SK-N-SH treated with all-trans-retinoic acid at 6 μM for 48 hours (cell line): ENCODE results near the gene DTD1.

Source experiments
- ATAC-seq: fragments of 200-7000 bp; cut with Tn5 transposase; 3 replicates; pipeline ENCODE4 v1.9.1; 2020; ENCODE audit warnings: mild to moderate bottlenecking, moderate library complexity
- ARNTL ChIP-seq: fragments of 450-650 bp; formaldehyde crosslinking; IDR thresholded peaks from 2 replicates; pipeline ENCODE4 v1.5.0; 2020; ENCODE audit warnings: low read depth, mild to moderate bottlenecking, moderate library complexity, borderline replicate concordance
- BACH2 ChIP-seq: fragments of 250-450 bp; sonication (Bioruptor Pico); IDR thresholded peaks from 2 replicates; pipeline ENCODE4 v1.9.0; 2021; ENCODE audit warnings: mild to moderate bottlenecking, borderline replicate concordance
- CSDC2 ChIP-seq: fragments of 250-450 bp; sonication (Bioruptor Pico); IDR thresholded peaks from 2 replicates; pipeline ENCODE4 v1.5.0; 2020; ENCODE audit warnings: mild to moderate bottlenecking, moderate library complexity
- ESRRG ChIP-seq: fragments of 250-450 bp; sonication (Bioruptor Pico); IDR thresholded peaks from 2 replicates; pipeline ENCODE4 v1.6.1; 2021; ENCODE audit warnings: mild to moderate bottlenecking
- GLIS3 ChIP-seq: fragments of 250-450 bp; sonication (Bioruptor Pico); IDR thresholded peaks from 2 replicates; pipeline ENCODE4 v1.5.0; 2020; ENCODE audit warnings: mild to moderate bottlenecking, moderate library complexity
- ISL1 ChIP-seq: fragments of 250-450 bp; sonication (Bioruptor Pico); IDR thresholded peaks from 2 replicates; pipeline ENCODE4 v2.1.2; 2022; ENCODE audit warnings: mild to moderate bottlenecking, moderate library complexity
- OSR1 ChIP-seq: fragments of 250-450 bp; sonication (Bioruptor Pico); IDR thresholded peaks from 2 replicates; pipeline ENCODE4 v1.8.0; 2022; ENCODE audit warnings: moderate library complexity, mild to moderate bottlenecking, inconsistent platforms
- PPARA ChIP-seq: fragments of 250-450 bp; sonication (Bioruptor Pico); IDR thresholded peaks from 2 replicates; pipeline ENCODE4 v1.5.0; 2020; ENCODE audit warnings: mild to moderate bottlenecking, borderline replicate concordance
- RARB ChIP-seq: fragments of 250-450 bp; sonication (Bioruptor Pico); IDR thresholded peaks from 2 replicates; pipeline ENCODE4 v1.8.0; 2021; ENCODE audit warnings: mild to moderate bottlenecking, moderate library complexity
- SNAI2 ChIP-seq: fragments of 250-450 bp; sonication (Bioruptor Pico); IDR thresholded peaks from 2 replicates; pipeline ENCODE4 v1.5.0; 2020; ENCODE audit warnings: mild to moderate bottlenecking, moderate library complexity
- TCF4 ChIP-seq: fragments of 250-450 bp; sonication (Bioruptor Pico); IDR thresholded peaks from 2 replicates; pipeline ENCODE4 v1.8.0; 2021; ENCODE audit warnings: mild to moderate bottlenecking, moderate library complexity, borderline replicate concordance
- ZC3H10 ChIP-seq: fragments of 250-450 bp; sonication (Bioruptor Pico); IDR thresholded peaks from 2 replicates; pipeline ENCODE4 v1.5.1; 2021; ENCODE audit warnings: mild to moderate bottlenecking, moderate library complexity
- ZFP3 ChIP-seq: fragments of 250-450 bp; sonication (Bioruptor Pico); IDR thresholded peaks from 2 replicates; pipeline ENCODE4 v1.5.0; 2020; ENCODE audit warnings: mild to moderate bottlenecking, moderate library complexity
- ZFP30 ChIP-seq: fragments of 450-650 bp; formaldehyde crosslinking; IDR thresholded peaks from 2 replicates; pipeline ENCODE4 v1.5.0; 2022; ENCODE audit warnings: mild to moderate bottlenecking, moderate library complexity
- ZNF565 ChIP-seq: fragments of 450-650 bp; formaldehyde crosslinking; conservative IDR thresholded peaks from 2 replicates; pipeline ENCODE4 v1.5.0; 2020; ENCODE audit warnings: low read depth, mild to moderate bottlenecking, moderate library complexity
- ZNF8 ChIP-seq: fragments of 450-650 bp; formaldehyde crosslinking; IDR thresholded peaks from 2 replicates; pipeline ENCODE4 v1.5.0; 2020; ENCODE audit warnings: mild to moderate bottlenecking, moderate library complexity
- TF ChIP-seq, protein P1 (sequence below): fragments of 250-450 bp; sonication (Bioruptor Pico); IDR thresholded peaks from 2 replicates; pipeline ENCODE4 v1.8.0; 2020; ENCODE audit warnings: mild to moderate bottlenecking, moderate library complexity, borderline replicate concordance
- TF ChIP-seq, protein P2 (sequence below): fragments of 250-450 bp; sonication (Bioruptor Pico); IDR thresholded peaks from 2 replicates; pipeline ENCODE4 v1.5.1; 2021; ENCODE audit warnings: mild to moderate bottlenecking, moderate library complexity
- TF ChIP-seq, protein P3 (sequence below): fragments of 250-450 bp; sonication (Bioruptor Pico); IDR thresholded peaks from 2 replicates; pipeline ENCODE4 v1.8.0; 2021; ENCODE audit warnings: low read depth, mild to moderate bottlenecking, moderate library complexity, borderline replicate concordance
- TF ChIP-seq, protein P4 (sequence below): fragments of 250-450 bp; sonication (Bioruptor Pico); IDR thresholded peaks from 2 replicates; pipeline ENCODE4 v1.5.1; 2020; ENCODE audit warnings: low read depth, mild to moderate bottlenecking, moderate library complexity
- TF ChIP-seq, protein P5 (sequence below): fragments of 250-450 bp; sonication (Bioruptor Pico); IDR thresholded peaks from 2 replicates; pipeline ENCODE4 v1.5.0; 2020; ENCODE audit warnings: mild to moderate bottlenecking, moderate library complexity

The DTD1 gene

DNA sequence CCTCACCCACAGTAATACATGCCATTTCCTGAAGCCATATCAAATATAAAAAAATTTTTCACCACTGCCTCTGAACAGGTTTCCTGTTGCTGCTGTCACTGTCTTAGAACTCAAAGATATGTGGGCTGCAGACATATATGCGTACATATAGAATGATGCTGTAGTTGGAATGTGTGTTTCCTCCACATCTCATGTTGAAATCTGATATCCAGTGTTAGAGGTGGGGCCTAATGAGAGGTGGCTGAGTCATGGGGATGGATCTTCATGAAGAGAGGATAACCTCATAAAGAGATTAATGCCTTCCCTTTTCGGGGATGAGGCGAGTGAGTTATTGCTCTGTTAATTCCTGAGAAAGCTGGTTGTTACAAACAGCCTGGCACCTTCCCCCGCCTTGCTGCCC is 218.0 kb downstream of the DTD1 start:
- peak; percentile 67 for ATAC-seq
- no peak for TF ChIP-seq RARB
- TF ChIP-seq ESRRG (CRISPR knock-in tag): no peak
- TF ChIP-seq, protein P1, sequence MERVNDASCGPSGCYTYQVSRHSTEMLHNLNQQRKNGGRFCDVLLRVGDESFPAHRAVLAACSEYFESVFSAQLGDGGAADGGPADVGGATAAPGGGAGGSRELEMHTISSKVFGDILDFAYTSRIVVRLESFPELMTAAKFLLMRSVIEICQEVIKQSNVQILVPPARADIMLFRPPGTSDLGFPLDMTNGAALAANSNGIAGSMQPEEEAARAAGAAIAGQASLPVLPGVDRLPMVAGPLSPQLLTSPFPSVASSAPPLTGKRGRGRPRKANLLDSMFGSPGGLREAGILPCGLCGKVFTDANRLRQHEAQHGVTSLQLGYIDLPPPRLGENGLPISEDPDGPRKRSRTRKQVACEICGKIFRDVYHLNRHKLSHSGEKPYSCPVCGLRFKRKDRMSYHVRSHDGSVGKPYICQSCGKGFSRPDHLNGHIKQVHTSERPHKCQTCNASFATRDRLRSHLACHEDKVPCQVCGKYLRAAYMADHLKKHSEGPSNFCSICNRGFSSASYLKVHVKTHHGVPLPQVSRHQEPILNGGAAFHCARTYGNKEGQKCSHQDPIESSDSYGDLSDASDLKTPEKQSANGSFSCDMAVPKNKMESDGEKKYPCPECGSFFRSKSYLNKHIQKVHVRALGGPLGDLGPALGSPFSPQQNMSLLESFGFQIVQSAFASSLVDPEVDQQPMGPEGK (CRISPR knock-in tag): no peak
- no peak for TF ChIP-seq ZFP3 (CRISPR knock-in tag)
- TF ChIP-seq ZNF8 (CRISPR knock-in tag): no peak
- TF ChIP-seq, protein P2, sequence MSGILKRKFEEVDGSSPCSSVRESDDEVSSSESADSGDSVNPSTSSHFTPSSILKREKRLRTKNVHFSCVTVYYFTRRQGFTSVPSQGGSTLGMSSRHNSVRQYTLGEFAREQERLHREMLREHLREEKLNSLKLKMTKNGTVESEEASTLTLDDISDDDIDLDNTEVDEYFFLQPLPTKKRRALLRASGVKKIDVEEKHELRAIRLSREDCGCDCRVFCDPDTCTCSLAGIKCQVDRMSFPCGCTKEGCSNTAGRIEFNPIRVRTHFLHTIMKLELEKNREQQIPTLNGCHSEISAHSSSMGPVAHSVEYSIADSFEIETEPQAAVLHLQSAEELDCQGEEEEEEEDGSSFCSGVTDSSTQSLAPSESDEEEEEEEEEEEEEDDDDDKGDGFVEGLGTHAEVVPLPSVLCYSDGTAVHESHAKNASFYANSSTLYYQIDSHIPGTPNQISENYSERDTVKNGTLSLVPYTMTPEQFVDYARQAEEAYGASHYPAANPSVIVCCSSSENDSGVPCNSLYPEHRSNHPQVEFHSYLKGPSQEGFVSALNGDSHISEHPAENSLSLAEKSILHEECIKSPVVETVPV: no peak
- TF ChIP-seq ARNTL (CRISPR knock-in tag): no peak
- TF ChIP-seq ZC3H10 (CRISPR knock-in tag): no peak
- no peak for TF ChIP-seq ISL1 (CRISPR knock-in tag)
- TF ChIP-seq SNAI2: no peak
- no peak for TF ChIP-seq PPARA
- TF ChIP-seq OSR1 (CRISPR knock-in tag): no peak
- TF ChIP-seq, protein P3, sequence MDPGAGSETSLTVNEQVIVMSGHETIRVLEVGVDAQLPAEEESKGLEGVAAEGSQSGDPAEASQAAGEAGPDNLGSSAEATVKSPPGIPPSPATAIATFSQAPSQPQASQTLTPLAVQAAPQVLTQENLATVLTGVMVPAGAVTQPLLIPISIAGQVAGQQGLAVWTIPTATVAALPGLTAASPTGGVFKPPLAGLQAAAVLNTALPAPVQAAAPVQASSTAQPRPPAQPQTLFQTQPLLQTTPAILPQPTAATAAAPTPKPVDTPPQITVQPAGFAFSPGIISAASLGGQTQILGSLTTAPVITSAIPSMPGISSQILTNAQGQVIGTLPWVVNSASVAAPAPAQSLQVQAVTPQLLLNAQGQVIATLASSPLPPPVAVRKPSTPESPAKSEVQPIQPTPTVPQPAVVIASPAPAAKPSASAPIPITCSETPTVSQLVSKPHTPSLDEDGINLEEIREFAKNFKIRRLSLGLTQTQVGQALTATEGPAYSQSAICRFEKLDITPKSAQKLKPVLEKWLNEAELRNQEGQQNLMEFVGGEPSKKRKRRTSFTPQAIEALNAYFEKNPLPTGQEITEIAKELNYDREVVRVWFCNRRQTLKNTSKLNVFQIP (CRISPR knock-in tag): no peak
- TF ChIP-seq, protein P4, sequence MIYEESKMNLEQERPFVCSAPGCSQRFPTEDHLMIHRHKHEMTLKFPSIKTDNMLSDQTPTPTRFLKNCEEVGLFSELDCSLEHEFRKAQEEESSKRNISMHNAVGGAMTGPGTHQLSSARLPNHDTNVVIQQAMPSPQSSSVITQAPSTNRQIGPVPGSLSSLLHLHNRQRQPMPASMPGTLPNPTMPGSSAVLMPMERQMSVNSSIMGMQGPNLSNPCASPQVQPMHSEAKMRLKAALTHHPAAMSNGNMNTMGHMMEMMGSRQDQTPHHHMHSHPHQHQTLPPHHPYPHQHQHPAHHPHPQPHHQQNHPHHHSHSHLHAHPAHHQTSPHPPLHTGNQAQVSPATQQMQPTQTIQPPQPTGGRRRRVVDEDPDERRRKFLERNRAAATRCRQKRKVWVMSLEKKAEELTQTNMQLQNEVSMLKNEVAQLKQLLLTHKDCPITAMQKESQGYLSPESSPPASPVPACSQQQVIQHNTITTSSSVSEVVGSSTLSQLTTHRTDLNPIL (CRISPR knock-in tag): no peak
- no peak for TF ChIP-seq GLIS3 (CRISPR knock-in tag)
- no peak for TF ChIP-seq ZNF565 (CRISPR knock-in tag)
- no peak for TF ChIP-seq TCF4 (CRISPR knock-in tag)
- TF ChIP-seq BACH2 (CRISPR knock-in tag): no peak
- TF ChIP-seq, all 23 proteins: peak for 0

DNA sequence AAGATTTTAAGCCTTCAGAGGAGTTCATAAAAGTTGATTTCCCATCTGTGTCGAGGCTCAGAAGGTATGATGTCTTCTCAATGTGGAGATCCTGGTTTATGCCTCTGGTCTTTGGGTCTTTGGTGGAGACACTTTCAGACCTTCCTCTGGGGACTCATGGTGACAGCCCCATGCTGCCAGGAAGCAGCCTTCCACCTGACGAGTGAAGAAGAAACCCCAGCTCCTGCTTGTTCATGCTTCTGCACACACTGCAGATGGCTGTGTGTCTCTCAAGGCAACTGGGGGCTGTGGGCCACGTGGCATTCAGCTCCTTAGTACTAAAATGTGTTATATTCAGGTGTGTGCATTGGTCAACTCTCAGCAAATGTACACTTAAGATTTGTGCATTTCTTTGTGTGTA is 220.9 kb downstream of the DTD1 start:
- ATAC-seq: no peak
- TF ChIP-seq, protein P5, sequence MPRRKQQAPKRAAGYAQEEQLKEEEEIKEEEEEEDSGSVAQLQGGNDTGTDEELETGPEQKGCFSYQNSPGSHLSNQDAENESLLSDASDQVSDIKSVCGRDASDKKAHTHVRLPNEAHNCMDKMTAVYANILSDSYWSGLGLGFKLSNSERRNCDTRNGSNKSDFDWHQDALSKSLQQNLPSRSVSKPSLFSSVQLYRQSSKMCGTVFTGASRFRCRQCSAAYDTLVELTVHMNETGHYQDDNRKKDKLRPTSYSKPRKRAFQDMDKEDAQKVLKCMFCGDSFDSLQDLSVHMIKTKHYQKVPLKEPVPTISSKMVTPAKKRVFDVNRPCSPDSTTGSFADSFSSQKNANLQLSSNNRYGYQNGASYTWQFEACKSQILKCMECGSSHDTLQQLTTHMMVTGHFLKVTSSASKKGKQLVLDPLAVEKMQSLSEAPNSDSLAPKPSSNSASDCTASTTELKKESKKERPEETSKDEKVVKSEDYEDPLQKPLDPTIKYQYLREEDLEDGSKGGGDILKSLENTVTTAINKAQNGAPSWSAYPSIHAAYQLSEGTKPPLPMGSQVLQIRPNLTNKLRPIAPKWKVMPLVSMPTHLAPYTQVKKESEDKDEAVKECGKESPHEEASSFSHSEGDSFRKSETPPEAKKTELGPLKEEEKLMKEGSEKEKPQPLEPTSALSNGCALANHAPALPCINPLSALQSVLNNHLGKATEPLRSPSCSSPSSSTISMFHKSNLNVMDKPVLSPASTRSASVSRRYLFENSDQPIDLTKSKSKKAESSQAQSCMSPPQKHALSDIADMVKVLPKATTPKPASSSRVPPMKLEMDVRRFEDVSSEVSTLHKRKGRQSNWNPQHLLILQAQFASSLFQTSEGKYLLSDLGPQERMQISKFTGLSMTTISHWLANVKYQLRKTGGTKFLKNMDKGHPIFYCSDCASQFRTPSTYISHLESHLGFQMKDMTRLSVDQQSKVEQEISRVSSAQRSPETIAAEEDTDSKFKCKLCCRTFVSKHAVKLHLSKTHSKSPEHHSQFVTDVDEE (CRISPR knock-in tag): no peak
- TF ChIP-seq TCF4 (CRISPR knock-in tag) (no peak), ZFP3 (CRISPR knock-in tag) (no peak), ZFP30 (CRISPR knock-in tag) (no peak), ZNF565 (CRISPR knock-in tag) (no peak), BACH2 (CRISPR knock-in tag) (no peak), CSDC2 (CRISPR knock-in tag) (no peak), RARB (no peak), PPARA (no peak)
- TF ChIP-seq, protein P1 (CRISPR knock-in tag): no peak
